Prostate gland (tissue), 2 donors: ENCODE results near the gene CELF2. TPM values are rescaled to one million over a fixed set of nuclear protein-coding genes. Genes with fewer than 3 reads are reported as not detected.

Experiments used
- DNase-seq: peaks from one replicate; pipeline ENCODE4 v3.0.0-alpha.2; 2019; ENCODE audit warnings: low spot score
- H3K27ac ChIP-seq, 2 donors: fragments of 200-600 bp; sonication (generic); 2 replicates each; pipeline ENCODE4 v1.5.1; 2017 to 2019
- H3K27me3 ChIP-seq: fragments of 200-600 bp; sonication (generic); replicated peaks from 2 replicates; pipeline ENCODE4 v1.5.1; 2019; ENCODE audit not compliant: insufficient read depth
- H3K36me3 ChIP-seq, 2 donors: fragments of 200-600 bp; sonication (generic); 1 replicate in 1 of 2; 2 replicates in 1 of 2; pipeline versions ENCODE4 v1.5.1 to v1.8.1; 2017 to 2019
- H3K4me1 ChIP-seq: fragments of 200-600 bp; sonication (generic); replicated peaks from 2 replicates; pipeline ENCODE4 v1.5.1; 2019
- H3K4me3 ChIP-seq, 2 donors: fragments of 200-600 bp; sonication (generic); 2 replicates each; pipeline ENCODE4 v1.5.1; 2017 to 2019
- H3K9me3 ChIP-seq: fragments of 200-600 bp; sonication (generic); 2 replicates; pipeline ENCODE4 v1.5.1; 2017
- CTCF ChIP-seq, 4 experiments: fragments of 200-600 bp in 2 of 4; fragments of 450-650 bp in 2 of 4; sonication (generic) in 2 of 4; IDR thresholded peaks; 1 replicate in 3 of 4; 2 replicates in 1 of 4; pipeline ENCODE4 v1.5.1; 2016 to 2019; ENCODE audit warnings: antibody characterized with exemption in 4 of 4, mild to moderate bottlenecking in 2 of 4, moderate library complexity in 2 of 4
- POLR2A ChIP-seq: fragments of 450-650 bp; IDR thresholded peaks from one replicate; pipeline ENCODE4 v1.6.1; 2016; ENCODE audit warnings: antibody characterized with exemption, mild to moderate bottlenecking
- POLR2AphosphoS5 ChIP-seq: sonication (generic); formaldehyde crosslinking; IDR thresholded peaks from one replicate; pipeline ENCODE4 v1.6.1; 2017; ENCODE audit warnings: antibody characterized with exemption
- WGBS: methylation state at CpG from one replicate; pipeline ENCODE4 v1.1.5; 2018; 5-methylcytosine and 5-hydroxymethylcytosine counted together
- intact Hi-C: fragments of 100-400 bp; cut with DNase I; formaldehyde crosslinking; loops from one replicate; pipeline ENCODE4 v1.14.2; 2022
- total RNA-seq, 2 donors: library from RNA; depleted of rRNA; stranded (reverse); fragments of >200 nt; gene quantifications; one replicate each; pipeline ENCODE4 v1.1.0, GENCODE V29; 2016

CELF2 gene
- 10 to 100 TPM; 19.2 to 43.2 TPM for total RNA-seq

- H3K4me1 ChIP-seq, result no peaks in the 10 kb centered on the region
- H3K4me3 ChIP-seq, result peak within 1 kb of the TSS; percentile 61 to 62
- under 1% methylated on average over 54 of the region's 133 CpGs for WGBS
- intact Hi-C loops, result loop anchor here (10.0 kb wide), 1 partner anchor 213 kb away; no protein-coding TSS in a partner anchor
- TF ChIP-seq CTCF (IDR thresholded peaks at IDR 0.05) (no peak), POLR2AphosphoS5 (no peak), POLR2A (no peak)
- no peaks in the 10 kb centered on the region for H3K36me3 ChIP-seq
- H3K9me3 ChIP-seq, result no peaks in the 10 kb centered on the region
- peak within 1 kb of the TSS; percentile 53 to 55 for H3K27ac ChIP-seq
- peak; percentile 45 for DNase-seq
- H3K27me3 ChIP-seq, result no peaks in the 10 kb centered on the region
These were observed at the start of gene CELF2 for GRCh38 chr10:11017570-11018431. CELF2 (plus strand) TSS chr10:11017872; CDS start chr10:11018090, 218 bp downstream.

DNA sequence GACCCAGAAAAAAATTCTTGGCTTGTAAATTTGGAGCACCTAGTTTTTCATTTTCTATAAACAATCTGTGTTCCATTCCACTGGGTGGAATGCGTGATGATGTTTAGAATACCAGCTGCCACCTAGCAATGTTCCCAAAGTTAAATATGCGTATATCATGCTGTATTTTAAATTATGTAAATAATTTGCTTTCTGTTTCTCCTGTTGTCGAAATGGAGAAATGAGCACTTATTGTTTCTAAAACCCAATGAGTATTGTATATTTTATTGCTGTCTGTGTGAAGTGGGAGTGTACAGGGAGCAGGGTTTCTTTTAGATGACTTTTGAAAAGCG is 49.4 kb upstream of the CELF2 start:
- Histone ChIP-seq H3K9me3 (no peaks in the 10 kb centered on the region), H3K4me3 (no peak overlapping the region), H3K4me1 (no peaks in the 10 kb centered on the region), H3K36me3 (no peaks in the 10 kb centered on the region), H3K27me3 (no peaks in the 10 kb centered on the region), H3K27ac (no peak overlapping the region)
- intact Hi-C loops, result no loop called here
- WGBS, result 95% methylated on average over 4 of the region's 4 CpGs
- DNase-seq, result no peak
- no peak for TF ChIP-seq POLR2AphosphoS5
- no peak for TF ChIP-seq CTCF (IDR thresholded peaks at IDR 0.05)
- TF ChIP-seq POLR2A, result no peak

DNA sequence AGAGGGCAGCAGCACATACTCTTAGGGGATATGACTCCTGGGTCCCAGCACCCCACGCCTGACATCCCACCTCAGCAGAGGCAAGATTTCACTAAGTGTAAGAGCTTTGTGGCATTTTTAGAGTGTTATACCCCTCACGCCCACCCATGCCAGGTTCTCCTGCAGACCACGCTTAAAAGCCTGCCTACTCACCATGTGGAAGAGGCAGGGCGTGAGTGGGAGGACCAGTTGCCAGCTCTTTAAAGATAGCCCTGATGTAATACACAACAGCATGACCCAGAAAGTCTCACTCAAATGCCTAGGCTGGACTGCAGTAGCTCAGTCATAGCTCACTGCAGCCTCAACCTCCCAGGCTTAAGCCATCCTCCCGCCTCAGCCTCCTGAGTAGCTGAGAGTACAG is 44.4 kb upstream of the CELF2 start:
- no peak overlapping the region for H3K27ac ChIP-seq
- H3K4me3 ChIP-seq, result no peak overlapping the region
- H3K4me1 ChIP-seq, result no peaks in the 10 kb centered on the region
- intact Hi-C loops, result no loop called here
- no peaks in the 10 kb centered on the region for H3K9me3 ChIP-seq
- no peaks in the 10 kb centered on the region for H3K27me3 ChIP-seq
- DNase-seq, result no peak
- no peaks in the 10 kb centered on the region for H3K36me3 ChIP-seq
- 91% methylated on average over 5 of the region's 5 CpGs for WGBS
- no peak for TF ChIP-seq CTCF (IDR thresholded peaks at IDR 0.05)
- TF ChIP-seq POLR2AphosphoS5, result no peak
- no peak for TF ChIP-seq POLR2A

- no peaks in the 10 kb centered on the region for H3K4me1 ChIP-seq
- DNase-seq, result no peak
- H3K4me3 ChIP-seq, result no peak overlapping the region
- intact Hi-C loops, result no loop called here
- TF ChIP-seq CTCF (IDR thresholded peaks at IDR 0.05) (no peak), POLR2A (no peak), POLR2AphosphoS5 (no peak)
- no peaks in the 10 kb centered on the region for H3K27me3 ChIP-seq
- H3K36me3 ChIP-seq, result no peaks in the 10 kb centered on the region
- no peaks in the 10 kb centered on the region for H3K9me3 ChIP-seq
- 91% methylated on average over 2 of the region's 2 CpGs for WGBS
- no peak overlapping the region for H3K27ac ChIP-seq
These were observed 42.0 kb upstream of the CELF2 start for GRCh38 chr10:10975647-10976046.

DNA sequence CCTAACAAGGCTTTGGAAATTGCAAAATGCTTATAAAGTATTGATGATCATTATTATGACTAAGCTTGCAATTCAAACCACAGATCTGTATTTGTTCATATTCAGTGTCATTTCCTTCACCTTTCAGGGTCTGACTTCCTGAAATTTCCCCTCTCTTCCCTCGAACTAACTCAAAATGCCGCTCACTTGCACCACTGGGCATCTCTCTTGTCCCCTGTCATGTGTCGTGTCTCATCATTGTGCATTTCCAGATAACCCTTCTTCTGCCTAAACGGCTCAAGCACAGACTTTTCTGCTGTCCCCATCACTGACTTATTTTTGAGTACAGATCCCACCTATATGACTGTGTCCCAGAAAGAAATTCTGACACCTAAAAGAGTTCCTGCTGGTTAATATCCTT is 41.0 kb upstream of the CELF2 start:
- Histone ChIP-seq H3K36me3 (no peaks in the 10 kb centered on the region), H3K9me3 (no peaks in the 10 kb centered on the region), H3K4me1 (no peaks in the 10 kb centered on the region), H3K27ac (no peak overlapping the region), H3K4me3 (no peak overlapping the region), H3K27me3 (no peaks in the 10 kb centered on the region)
- TF ChIP-seq POLR2AphosphoS5 (no peak), POLR2A (no peak), CTCF (IDR thresholded peaks at IDR 0.05) (no peak)
- intact Hi-C loops, result no loop called here
- 85% methylated on average over 4 of the region's 4 CpGs for WGBS
- no peak for DNase-seq
